Measurements from ENCODE around the gene TBC1D2B.

The TBC1D2B gene

GRCh38 chr15:78055919-78056713, 21.4 kb downstream of the TBC1D2B start:
- H3K4me3 ChIP-seq (ENCODE audit: low read depth in 1 of 2, low read length in 1 of 2) = no peak overlapping the region
- no peaks in the 10 kb centered on the region for H3K27me3 ChIP-seq
- peak overlapping the region; percentile 79 for H3K27ac ChIP-seq
- peaks cover 7% of the 10 kb centered on the region for H3K36me3 ChIP-seq
- peaks cover 70 to 82% of the 10 kb centered on the region in 2 experiments for H3K4me1 ChIP-seq (ENCODE audit: control insufficient read depth in 1 of 2, insufficient read depth in 1 of 2, low read depth in 1 of 2, low read length in 1 of 2)
- no peak for TF ChIP-seq CTCF (IDR thresholded peaks at IDR 0.05)
- no peaks in the 10 kb centered on the region for H3K9me3 ChIP-seq

GRCh38 chr15:78054966-78055365, 22.5 kb downstream of the TBC1D2B start:
- no peak for TF ChIP-seq CTCF (IDR thresholded peaks at IDR 0.05)
- Histone ChIP-seq H3K27ac (no peak overlapping the region), H3K36me3 (peaks cover 7% of the 10 kb centered on the region), H3K4me1 (ENCODE audit: control insufficient read depth in 1 of 2, insufficient read depth in 1 of 2, low read depth in 1 of 2, low read length in 1 of 2) (peaks cover 81 to 91% of the 10 kb centered on the region in 2 experiments), H3K4me3 (ENCODE audit: low read depth in 1 of 2, low read length in 1 of 2) (no peak overlapping the region), H3K27me3 (no peaks in the 10 kb centered on the region), H3K9me3 (no peaks in the 10 kb centered on the region)

- no peak for TF ChIP-seq CTCF (IDR thresholded peaks at IDR 0.05)
- Histone ChIP-seq H3K9me3 (no peaks in the 10 kb centered on the region), H3K27me3 (no peaks in the 10 kb centered on the region), H3K4me3 (ENCODE audit: low read depth in 1 of 2, low read length in 1 of 2) (no peak overlapping the region), H3K4me1 (ENCODE audit: control insufficient read depth in 1 of 2, insufficient read depth in 1 of 2, low read depth in 1 of 2, low read length in 1 of 2) (peaks cover 85 to 91% of the 10 kb centered on the region in 2 experiments), H3K27ac (no peak overlapping the region), H3K36me3 (peaks cover 7% of the 10 kb centered on the region)
These were observed 23.0 kb downstream of the TBC1D2B start for GRCh38 chr15:78054518-78054917.

GRCh38 chr15:78052545-78052944, 25.0 kb downstream of the TBC1D2B start:
- TF ChIP-seq CTCF (IDR thresholded peaks at IDR 0.05) = no peak
- Histone ChIP-seq H3K27me3 (no peaks in the 10 kb centered on the region), H3K36me3 (peaks cover 7% of the 10 kb centered on the region), H3K9me3 (no peaks in the 10 kb centered on the region), H3K4me3 (ENCODE audit: low read depth in 1 of 2, low read length in 1 of 2) (no peak overlapping the region), H3K27ac (peak overlapping the region; percentile 85), H3K4me1 (ENCODE audit: control insufficient read depth in 1 of 2, insufficient read depth in 1 of 2, low read depth in 1 of 2, low read length in 1 of 2) (peaks cover 85 to 91% of the 10 kb centered on the region in 2 experiments)

GRCh38 chr15:78052001-78052401, 25.5 kb downstream of the TBC1D2B start:
- Histone ChIP-seq H3K36me3 (peaks cover 7% of the 10 kb centered on the region), H3K9me3 (no peaks in the 10 kb centered on the region), H3K4me3 (ENCODE audit: low read depth in 1 of 2, low read length in 1 of 2) (no peak overlapping the region), H3K27me3 (no peaks in the 10 kb centered on the region), H3K27ac (peak overlapping the region; percentile 85), H3K4me1 (ENCODE audit: control insufficient read depth in 1 of 2, insufficient read depth in 1 of 2, low read depth in 1 of 2, low read length in 1 of 2) (peaks cover 85 to 91% of the 10 kb centered on the region in 2 experiments)
- no peak for TF ChIP-seq CTCF (IDR thresholded peaks at IDR 0.05)

Data from neutrophil (primary cell).